HEK293 (cell line): ENCODE data around the gene PITRM1.

Experiments
- CTCF ChIP-seq: fragments of 450-650 bp; formaldehyde crosslinking; IDR thresholded peaks from 2 replicates; pipeline ENCODE4 v1.5.1; 2016; ENCODE audit warnings: missing biosample characterization, missing genetic modification characterization
- FEZF1 ChIP-seq: fragments of 450-650 bp; formaldehyde crosslinking; IDR thresholded peaks from 2 replicates; pipeline ENCODE4 v1.5.1; 2016; ENCODE audit warnings: missing biosample characterization, missing genetic modification characterization
- GLIS1 ChIP-seq: fragments of 450-650 bp; formaldehyde crosslinking; IDR thresholded peaks from 2 replicates; pipeline ENCODE4 v1.5.1; 2016; ENCODE audit warnings: missing biosample characterization, missing genetic modification characterization
- KLF17 ChIP-seq: fragments of 450-650 bp; formaldehyde crosslinking; IDR thresholded peaks from 2 replicates; pipeline ENCODE4 v1.5.1; 2016; ENCODE audit warnings: missing biosample characterization, missing genetic modification characterization
- SP2 ChIP-seq: fragments of 450-650 bp; formaldehyde crosslinking; IDR thresholded peaks from 2 replicates; pipeline ENCODE4 v1.5.1; 2016; ENCODE audit warnings: missing biosample characterization, missing genetic modification characterization
- YY1 ChIP-seq: fragments of 450-650 bp; formaldehyde crosslinking; IDR thresholded peaks from 2 replicates; pipeline ENCODE4 v1.5.1; 2018; ENCODE audit warnings: missing biosample characterization, missing genetic modification characterization
- ZBTB7A ChIP-seq: fragments of 450-650 bp; formaldehyde crosslinking; IDR thresholded peaks from 2 replicates; pipeline ENCODE4 v1.5.1; 2016; ENCODE audit warnings: low read depth, missing biosample characterization, missing genetic modification characterization
- ZNF184 ChIP-seq: fragments of 450-650 bp; IDR thresholded peaks from 2 replicates; pipeline ENCODE4 v1.5.1; 2018; ENCODE audit warnings: missing biosample characterization, mild to moderate bottlenecking, missing genetic modification characterization
- ZNF302 ChIP-seq: fragments of 450-650 bp; formaldehyde crosslinking; IDR thresholded peaks from 2 replicates; pipeline ENCODE4 v1.5.1; 2016; ENCODE audit warnings: missing biosample characterization, missing genetic modification characterization, low read depth
- ZNF600 ChIP-seq: fragments of 450-650 bp; formaldehyde crosslinking; IDR thresholded peaks from 2 replicates; pipeline ENCODE4 v1.5.1; 2016; ENCODE audit warnings: missing biosample characterization, missing genetic modification characterization
- ZXDB ChIP-seq: fragments of 450-650 bp; formaldehyde crosslinking; IDR thresholded peaks from 2 replicates; pipeline ENCODE4 v1.5.1; 2016; ENCODE audit warnings: missing biosample characterization, missing genetic modification characterization
- TF ChIP-seq, protein P1 (sequence below): fragments of 450-650 bp; formaldehyde crosslinking; IDR thresholded peaks from 2 replicates; pipeline ENCODE4 v1.5.1; 2016; ENCODE audit warnings: missing biosample characterization, missing genetic modification characterization
- TF ChIP-seq, protein P2 (sequence below): IDR thresholded peaks from 2 replicates; pipeline ENCODE4 v1.6.1; 2011; ENCODE audit warnings: mild to moderate bottlenecking, low read depth, low read length, borderline replicate concordance

- TF ChIP-seq GLIS1 (tag by site-specific recombination) (no peak), ZNF302 (tag by site-specific recombination) (no peak), ZNF600 (tag by site-specific recombination) (no peak), FEZF1 (tag by site-specific recombination) (no peak), ZNF184 (tag by site-specific recombination) (no peak), ZXDB (no peak), YY1 (no peak), SP2 (no peak), CTCF (no peak), ZBTB7A (tag by site-specific recombination) (no peak), KLF17 (tag by site-specific recombination) (no peak)
- TF ChIP-seq, protein P1, sequence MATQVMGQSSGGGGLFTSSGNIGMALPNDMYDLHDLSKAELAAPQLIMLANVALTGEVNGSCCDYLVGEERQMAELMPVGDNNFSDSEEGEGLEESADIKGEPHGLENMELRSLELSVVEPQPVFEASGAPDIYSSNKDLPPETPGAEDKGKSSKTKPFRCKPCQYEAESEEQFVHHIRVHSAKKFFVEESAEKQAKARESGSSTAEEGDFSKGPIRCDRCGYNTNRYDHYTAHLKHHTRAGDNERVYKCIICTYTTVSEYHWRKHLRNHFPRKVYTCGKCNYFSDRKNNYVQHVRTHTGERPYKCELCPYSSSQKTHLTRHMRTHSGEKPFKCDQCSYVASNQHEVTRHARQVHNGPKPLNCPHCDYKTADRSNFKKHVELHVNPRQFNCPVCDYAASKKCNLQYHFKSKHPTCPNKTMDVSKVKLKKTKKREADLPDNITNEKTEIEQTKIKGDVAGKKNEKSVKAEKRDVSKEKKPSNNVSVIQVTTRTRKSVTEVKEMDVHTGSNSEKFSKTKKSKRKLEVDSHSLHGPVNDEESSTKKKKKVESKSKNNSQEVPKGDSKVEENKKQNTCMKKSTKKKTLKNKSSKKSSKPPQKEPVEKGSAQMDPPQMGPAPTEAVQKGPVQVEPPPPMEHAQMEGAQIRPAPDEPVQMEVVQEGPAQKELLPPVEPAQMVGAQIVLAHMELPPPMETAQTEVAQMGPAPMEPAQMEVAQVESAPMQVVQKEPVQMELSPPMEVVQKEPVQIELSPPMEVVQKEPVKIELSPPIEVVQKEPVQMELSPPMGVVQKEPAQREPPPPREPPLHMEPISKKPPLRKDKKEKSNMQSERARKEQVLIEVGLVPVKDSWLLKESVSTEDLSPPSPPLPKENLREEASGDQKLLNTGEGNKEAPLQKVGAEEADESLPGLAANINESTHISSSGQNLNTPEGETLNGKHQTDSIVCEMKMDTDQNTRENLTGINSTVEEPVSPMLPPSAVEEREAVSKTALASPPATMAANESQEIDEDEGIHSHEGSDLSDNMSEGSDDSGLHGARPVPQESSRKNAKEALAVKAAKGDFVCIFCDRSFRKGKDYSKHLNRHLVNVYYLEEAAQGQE (tag by site-specific recombination): no peak
- TF ChIP-seq, protein P2, sequence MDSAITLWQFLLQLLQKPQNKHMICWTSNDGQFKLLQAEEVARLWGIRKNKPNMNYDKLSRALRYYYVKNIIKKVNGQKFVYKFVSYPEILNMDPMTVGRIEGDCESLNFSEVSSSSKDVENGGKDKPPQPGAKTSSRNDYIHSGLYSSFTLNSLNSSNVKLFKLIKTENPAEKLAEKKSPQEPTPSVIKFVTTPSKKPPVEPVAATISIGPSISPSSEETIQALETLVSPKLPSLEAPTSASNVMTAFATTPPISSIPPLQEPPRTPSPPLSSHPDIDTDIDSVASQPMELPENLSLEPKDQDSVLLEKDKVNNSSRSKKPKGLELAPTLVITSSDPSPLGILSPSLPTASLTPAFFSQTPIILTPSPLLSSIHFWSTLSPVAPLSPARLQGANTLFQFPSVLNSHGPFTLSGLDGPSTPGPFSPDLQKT: no peak
Measured at GRCh38 chr10:3109196-3109595, 63.4 kb downstream of the PITRM1 start.
